SK-N-SH treated with all-trans-retinoic acid at 6 μM for 48 hours (cell line): Measurements from ENCODE around the gene SLC26A9.

Source experiments
- ATAC-seq: fragments of 200-7000 bp; cut with Tn5 transposase; 3 replicates; pipeline ENCODE4 v1.9.1; 2020; ENCODE audit warnings: mild to moderate bottlenecking, moderate library complexity
- ARNTL ChIP-seq: fragments of 450-650 bp; formaldehyde crosslinking; IDR thresholded peaks from 2 replicates; pipeline ENCODE4 v1.5.0; 2020; ENCODE audit warnings: low read depth, mild to moderate bottlenecking, moderate library complexity, borderline replicate concordance
- BACH2 ChIP-seq: fragments of 250-450 bp; sonication (Bioruptor Pico); IDR thresholded peaks from 2 replicates; pipeline ENCODE4 v1.9.0; 2021; ENCODE audit warnings: mild to moderate bottlenecking, borderline replicate concordance
- CREB5 ChIP-seq: fragments of 250-450 bp; sonication (Bioruptor Pico); IDR thresholded peaks from 2 replicates; pipeline ENCODE4 v1.5.1; 2020; ENCODE audit warnings: low read depth, mild to moderate bottlenecking, moderate library complexity
- CSDC2 ChIP-seq: fragments of 250-450 bp; sonication (Bioruptor Pico); IDR thresholded peaks from 2 replicates; pipeline ENCODE4 v1.5.0; 2020; ENCODE audit warnings: mild to moderate bottlenecking, moderate library complexity
- ESRRG ChIP-seq: fragments of 250-450 bp; sonication (Bioruptor Pico); IDR thresholded peaks from 2 replicates; pipeline ENCODE4 v1.6.1; 2021; ENCODE audit warnings: mild to moderate bottlenecking
- GLIS3 ChIP-seq: fragments of 250-450 bp; sonication (Bioruptor Pico); IDR thresholded peaks from 2 replicates; pipeline ENCODE4 v1.5.0; 2020; ENCODE audit warnings: mild to moderate bottlenecking, moderate library complexity
- OSR1 ChIP-seq: fragments of 250-450 bp; sonication (Bioruptor Pico); IDR thresholded peaks from 2 replicates; pipeline ENCODE4 v1.8.0; 2022; ENCODE audit warnings: moderate library complexity, mild to moderate bottlenecking, inconsistent platforms
- PATZ1 ChIP-seq: fragments of 250-450 bp; sonication (Bioruptor Pico); IDR thresholded peaks from 2 replicates; pipeline ENCODE4 v1.8.0; 2020; ENCODE audit warnings: mild to moderate bottlenecking, moderate library complexity, borderline replicate concordance
- POU6F1 ChIP-seq: fragments of 250-450 bp; sonication (Bioruptor Pico); IDR thresholded peaks from 2 replicates; pipeline ENCODE4 v1.8.0; 2021; ENCODE audit warnings: low read depth, mild to moderate bottlenecking, moderate library complexity, borderline replicate concordance
- RARB ChIP-seq: fragments of 250-450 bp; sonication (Bioruptor Pico); IDR thresholded peaks from 2 replicates; pipeline ENCODE4 v1.8.0; 2021; ENCODE audit warnings: mild to moderate bottlenecking, moderate library complexity
- SNAI2 ChIP-seq: fragments of 250-450 bp; sonication (Bioruptor Pico); IDR thresholded peaks from 2 replicates; pipeline ENCODE4 v1.5.0; 2020; ENCODE audit warnings: mild to moderate bottlenecking, moderate library complexity
- TSHZ2 ChIP-seq: fragments of 250-450 bp; sonication (Bioruptor Pico); IDR thresholded peaks from 2 replicates; pipeline ENCODE4 v1.5.0; 2020; ENCODE audit warnings: mild to moderate bottlenecking, moderate library complexity
- ZC3H10 ChIP-seq: fragments of 250-450 bp; sonication (Bioruptor Pico); IDR thresholded peaks from 2 replicates; pipeline ENCODE4 v1.5.1; 2021; ENCODE audit warnings: mild to moderate bottlenecking, moderate library complexity
- ZFP30 ChIP-seq: fragments of 450-650 bp; formaldehyde crosslinking; IDR thresholded peaks from 2 replicates; pipeline ENCODE4 v1.5.0; 2022; ENCODE audit warnings: mild to moderate bottlenecking, moderate library complexity
- ZNF565 ChIP-seq: fragments of 450-650 bp; formaldehyde crosslinking; conservative IDR thresholded peaks from 2 replicates; pipeline ENCODE4 v1.5.0; 2020; ENCODE audit warnings: low read depth, mild to moderate bottlenecking, moderate library complexity
- ZNF70 ChIP-seq: fragments of 450-650 bp; formaldehyde crosslinking; IDR thresholded peaks from 2 replicates; pipeline ENCODE4 v1.5.0; 2020; ENCODE audit warnings: mild to moderate bottlenecking, moderate library complexity
- ZNF8 ChIP-seq: fragments of 450-650 bp; formaldehyde crosslinking; IDR thresholded peaks from 2 replicates; pipeline ENCODE4 v1.5.0; 2020; ENCODE audit warnings: mild to moderate bottlenecking, moderate library complexity

SLC26A9 gene

GRCh38 chr1:205943245-205943644 lies at the start of gene SLC26A9:
TSS of gene SLC26A9 (minus strand) at chr1:205943456. CDS start at chr1:205935820, 7,636 bp downstream.
- ATAC-seq, result no peak
- TF ChIP-seq POU6F1 (CRISPR knock-in tag) (no peak), CREB5 (CRISPR knock-in tag) (no peak), BACH2 (CRISPR knock-in tag) (no peak), SNAI2 (CRISPR knock-in tag) (no peak), ZNF8 (CRISPR knock-in tag) (no peak), PATZ1 (CRISPR knock-in tag) (no peak), ZNF70 (no peak), GLIS3 (no peak)

GRCh38 chr1:205992218-205992882 lies 49.1 kb upstream of the SLC26A9 start:
- ATAC-seq, result no peak
- no peak for TF ChIP-seq ZNF70
- TF ChIP-seq ESRRG (CRISPR knock-in tag), result no peak
- no peak for TF ChIP-seq CSDC2
- TF ChIP-seq CREB5 (CRISPR knock-in tag), result no peak
- TF ChIP-seq PATZ1 (CRISPR knock-in tag), result no peak
- no peak for TF ChIP-seq RARB (CRISPR knock-in tag)
- TF ChIP-seq BACH2 (CRISPR knock-in tag), result no peak
- no peak for TF ChIP-seq ZNF565 (CRISPR knock-in tag)
- no peak for TF ChIP-seq ARNTL (CRISPR knock-in tag)
- TF ChIP-seq POU6F1 (CRISPR knock-in tag), result no peak
- no peak for TF ChIP-seq ZC3H10 (CRISPR knock-in tag)
- TF ChIP-seq TSHZ2 (CRISPR knock-in tag), result no peak
- TF ChIP-seq ZFP30 (CRISPR knock-in tag), result no peak
- TF ChIP-seq GLIS3, result no peak
- no peak for TF ChIP-seq OSR1
